CD4-positive, alpha-beta T cell (primary cell): ENCODE results near the gene DYNC1LI1. TPM values are rescaled to one million over a fixed set of nuclear protein-coding genes. Genes with fewer than 3 reads are reported as not detected.

ENCODE experiments used
- ATAC-seq: fragments of 200-7000 bp; cut with Tn5 transposase; one replicate; pipeline ENCODE4 v1.10.0; 2022; ENCODE audit warnings: mild to moderate bottlenecking; ENCODE audit not compliant: poor library complexity
- CTCF ChIA-PET: fragments of 350-600 bp; sonication (Branson Sonifier 250); formaldehyde crosslinking; loops from one replicate; lab custom pipeline; 2021; ENCODE audit warnings: antibody characterized with exemption, inconsistent platforms; lab: Charles Lee
- POLR2A ChIA-PET: fragments of 350-600 bp; sonication (Branson Sonifier 250); formaldehyde crosslinking; loops from one replicate; lab custom pipeline; 2021; ENCODE audit warnings: antibody characterized with exemption, inconsistent platforms; lab: Charles Lee
- DNase-seq, 14 experiments: peaks; one replicate each; pipeline ENCODE4 v3.0.0-alpha.2; 2013 to 2020; ENCODE audit warnings: mixed read lengths in 2 of 14
- H3K27ac ChIP-seq, 2 donors: one replicate each; pipeline versions ENCODE4 v1.5.1 to v1.7.0; 2013; ENCODE audit warnings: low read length in 2 of 2, low read depth in 1 of 2, mild to moderate bottlenecking in 1 of 2
- H3K27me3 ChIP-seq, 2 experiments: 1 replicate in 1 of 2; 2 replicates in 1 of 2; pipeline versions ENCODE4 v1.6.1 to v1.7.0; 2013; ENCODE audit warnings: low read length in 2 of 2, control low read depth in 1 of 2, mild to moderate bottlenecking in 1 of 2, moderate library complexity in 1 of 2; ENCODE audit not compliant: insufficient read depth in 2 of 2, control insufficient read depth in 1 of 2
- H3K36me3 ChIP-seq: one replicate; pipeline ENCODE4 v1.6.1; 2013; ENCODE audit warnings: low read length, control low read depth; ENCODE audit not compliant: insufficient read depth
- H3K4me1 ChIP-seq: one replicate; pipeline ENCODE4 v1.6.1; 2013; ENCODE audit warnings: low read length, control low read depth; ENCODE audit not compliant: insufficient read depth
- H3K4me3 ChIP-seq: one replicate; pipeline ENCODE4 v1.5.1; 2013; ENCODE audit warnings: mild to moderate bottlenecking, low read length, moderate library complexity
- H3K9me3 ChIP-seq, 2 experiments: 1 replicate in 1 of 2; 2 replicates in 1 of 2; pipeline versions ENCODE4 v1.6.1 to v1.7.0; 2013; ENCODE audit warnings: low read length in 2 of 2, mild to moderate bottlenecking in 2 of 2, control low read depth in 1 of 2, moderate library complexity in 1 of 2; ENCODE audit not compliant: control insufficient read depth in 1 of 2, insufficient read depth in 1 of 2
- H3K27ac Mint-ChIP-seq: one replicate; pipeline ENCODE4 v1.8.0; 2020; ENCODE audit warnings: mixed read lengths
- H3K27me3 Mint-ChIP-seq: one replicate; pipeline ENCODE4 v1.8.0; 2021; ENCODE audit warnings: mixed read lengths
- H3K36me3 Mint-ChIP-seq: one replicate; pipeline ENCODE4 v1.8.0; 2021; ENCODE audit warnings: low read depth, mixed read lengths
- H3K4me1 Mint-ChIP-seq: one replicate; pipeline ENCODE4 v1.8.0; 2021; ENCODE audit warnings: low read depth, mixed read lengths
- H3K4me3 Mint-ChIP-seq: one replicate; pipeline ENCODE4 v1.8.0; 2020; ENCODE audit warnings: mild to moderate bottlenecking, mixed read lengths
- H3K9me3 Mint-ChIP-seq: one replicate; pipeline ENCODE4 v1.8.0; 2020; ENCODE audit warnings: mixed read lengths
- intact Hi-C, 2 experiments: fragments of 100-400 bp; cut with DNase I in 1 of 2; cut with micrococcal nuclease in 1 of 2; formaldehyde crosslinking; loops; one replicate each; pipeline versions ENCODE4 v1.15.1 to v1.9.0; 2023 to 2025; cut with DNase I, micrococcal nuclease
- total RNA-seq, 174 experiments: library from RNA in 2 of 174; stranded (reverse) in 2 of 174; gene quantifications; one replicate each; pipeline ENCODE4 v1.2.3 and lab custom pipeline; 2021 to 2026
- TF ChIP-seq, protein P1 (sequence below): fragments of 200-600 bp; IDR thresholded peaks from one replicate; pipeline ENCODE4 v1.8.0; 2022; ENCODE audit warnings: antibody characterized with exemption, mild to moderate bottlenecking

The DYNC1LI1 gene
- total RNA-seq, 2 experiments from 2014 or later, result 28.1 to 28.3 TPM

DNA sequence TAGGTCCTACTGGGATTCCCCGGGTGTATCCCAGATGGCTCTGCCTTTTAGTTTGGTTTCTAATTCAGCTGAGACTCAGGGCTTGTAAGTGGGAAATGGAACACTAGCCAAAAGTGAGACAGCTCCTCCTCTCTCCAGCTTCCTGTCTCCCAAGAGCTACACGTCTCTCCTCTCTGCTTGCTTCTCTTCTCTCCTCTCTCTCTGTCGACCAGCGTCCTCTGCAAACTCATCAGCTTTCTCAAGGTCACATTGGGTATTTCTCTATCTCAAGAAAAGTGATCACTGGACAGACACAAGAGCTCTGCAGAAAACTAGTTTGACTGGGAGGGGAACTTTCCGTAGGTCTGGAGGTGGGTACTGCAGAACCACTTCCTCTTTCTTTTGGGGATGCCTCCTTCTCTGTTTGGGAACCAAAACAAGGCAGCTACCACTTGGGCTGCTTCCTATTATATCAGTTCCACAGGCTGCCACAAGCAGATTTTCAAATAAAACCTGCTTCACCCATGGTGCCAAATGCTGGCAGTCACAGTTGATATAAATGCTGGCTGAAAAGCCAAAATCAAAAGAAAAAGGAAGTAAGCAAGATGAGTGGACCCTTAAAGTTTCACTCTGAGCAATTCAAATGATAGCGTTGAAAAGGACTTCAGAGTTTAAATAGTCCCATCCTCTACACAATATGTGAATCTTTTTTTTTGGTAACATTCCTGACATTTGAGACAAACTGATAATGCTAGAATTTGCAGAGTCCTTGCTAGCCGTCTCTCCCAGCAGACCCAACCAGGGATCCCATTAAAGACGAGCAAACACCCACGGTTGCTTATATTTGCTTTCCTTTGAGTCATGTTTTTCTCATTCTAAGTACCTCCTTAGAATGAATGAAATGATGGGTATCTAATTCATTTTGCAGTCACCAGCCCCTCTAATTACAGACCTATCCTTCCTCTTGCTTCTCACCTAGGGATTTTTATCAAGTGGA lies 7.2 kb upstream of the DYNC1LI1 start:
- intact Hi-C loops, result loop anchor here in 1 of 2 experiments (10.0 kb wide), 1 partner anchor 63 kb away; no protein-coding TSS in a partner anchor

DNA sequence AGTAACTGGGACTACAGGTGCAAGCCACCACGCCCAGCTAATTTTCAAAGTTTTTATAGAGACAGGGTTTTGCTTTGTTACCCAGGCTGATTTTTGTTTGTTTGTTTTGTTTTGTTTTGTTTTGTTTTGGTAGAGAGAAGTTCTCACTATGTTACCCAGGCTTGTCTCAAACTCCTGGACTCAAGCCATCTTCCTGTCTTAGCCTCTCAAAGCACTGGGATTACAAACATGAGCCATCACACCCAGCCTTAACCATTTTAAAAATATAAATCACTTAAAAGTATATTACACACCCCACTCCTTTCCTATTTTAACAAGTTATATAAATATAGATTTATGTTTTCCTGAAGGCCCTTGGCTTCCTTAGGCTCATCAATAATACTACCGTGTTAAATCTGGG lies 6.5 kb upstream of the DYNC1LI1 start:
- intact Hi-C loops, result loop anchor here in 1 of 2 experiments (10.0 kb wide), 1 partner anchor 62 kb away; no protein-coding TSS in a partner anchor

More for the DNA sequence above, 7.2 kb upstream of the DYNC1LI1 start:
- H3K9me3 ChIP-seq, result no peaks in the 10 kb centered on the region
- DNase-seq, result peak in 4 of 14 experiments; percentile 5 to 35 (median 27)
- Mint-ChIP-seq H3K4me3 (no peak overlapping the region), H3K27ac (no peak overlapping the region), H3K36me3 (no peaks in the 10 kb centered on the region), H3K9me3 (no peaks in the 10 kb centered on the region), H3K4me1 (peaks cover 12% of the 10 kb centered on the region), H3K27me3 (no peaks in the 10 kb centered on the region)
- H3K4me1 ChIP-seq, result peaks cover 9% of the 10 kb centered on the region
- TF ChIP-seq, protein P1, sequence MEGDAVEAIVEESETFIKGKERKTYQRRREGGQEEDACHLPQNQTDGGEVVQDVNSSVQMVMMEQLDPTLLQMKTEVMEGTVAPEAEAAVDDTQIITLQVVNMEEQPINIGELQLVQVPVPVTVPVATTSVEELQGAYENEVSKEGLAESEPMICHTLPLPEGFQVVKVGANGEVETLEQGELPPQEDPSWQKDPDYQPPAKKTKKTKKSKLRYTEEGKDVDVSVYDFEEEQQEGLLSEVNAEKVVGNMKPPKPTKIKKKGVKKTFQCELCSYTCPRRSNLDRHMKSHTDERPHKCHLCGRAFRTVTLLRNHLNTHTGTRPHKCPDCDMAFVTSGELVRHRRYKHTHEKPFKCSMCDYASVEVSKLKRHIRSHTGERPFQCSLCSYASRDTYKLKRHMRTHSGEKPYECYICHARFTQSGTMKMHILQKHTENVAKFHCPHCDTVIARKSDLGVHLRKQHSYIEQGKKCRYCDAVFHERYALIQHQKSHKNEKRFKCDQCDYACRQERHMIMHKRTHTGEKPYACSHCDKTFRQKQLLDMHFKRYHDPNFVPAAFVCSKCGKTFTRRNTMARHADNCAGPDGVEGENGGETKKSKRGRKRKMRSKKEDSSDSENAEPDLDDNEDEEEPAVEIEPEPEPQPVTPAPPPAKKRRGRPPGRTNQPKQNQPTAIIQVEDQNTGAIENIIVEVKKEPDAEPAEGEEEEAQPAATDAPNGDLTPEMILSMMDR, result no peak
- no peaks in the 10 kb centered on the region for H3K27me3 ChIP-seq
- H3K4me3 ChIP-seq, result no peak overlapping the region
- ChIA-PET POLR2A (interaction anchor here (0.5 kb wide), 1 partner anchor 62 kb away, joined by 3 read pairs; no protein-coding TSS in a partner anchor), CTCF (no interaction called here)
- H3K27ac ChIP-seq, result no peak overlapping the region
- no peaks in the 10 kb centered on the region for H3K36me3 ChIP-seq
- peak; percentile 17 for ATAC-seq

DNA sequence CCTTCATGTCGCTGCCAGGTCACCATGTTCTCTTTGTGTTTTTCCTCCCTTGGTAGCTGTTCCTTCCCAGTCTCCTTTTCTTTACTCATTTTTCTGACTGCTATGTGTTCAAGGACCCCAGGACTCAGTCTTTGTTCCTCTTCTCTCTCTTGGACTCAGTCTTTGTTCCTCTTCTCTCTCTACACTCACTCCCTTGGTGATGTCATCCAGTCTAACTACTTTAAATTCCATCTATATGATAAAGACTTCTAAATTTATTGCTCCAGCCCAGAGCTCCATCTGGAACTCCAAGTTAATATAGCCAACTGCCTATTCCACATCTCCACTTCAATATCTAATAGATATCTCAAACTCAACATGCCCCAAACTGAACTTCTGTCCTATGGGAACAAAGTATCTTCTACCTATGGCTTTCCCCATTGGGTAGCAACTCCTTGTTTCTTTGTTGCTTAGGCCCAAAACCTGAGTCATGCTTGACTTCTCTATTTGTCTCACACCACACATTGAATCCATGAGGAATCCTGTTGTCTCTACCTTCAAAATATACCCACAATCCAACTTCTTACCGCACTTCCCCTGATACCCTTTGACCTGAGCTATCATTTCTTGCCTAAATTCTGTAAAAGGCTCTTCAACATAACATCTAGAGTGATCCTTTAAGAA lies 4.9 kb upstream of the DYNC1LI1 start:
- CTCF ChIA-PET, result no interaction called here
- ATAC-seq (no peak), DNase-seq (peak in 2 of 14 experiments; percentile 24 to 27)
- no peaks in the 10 kb centered on the region for H3K36me3 ChIP-seq
- H3K27me3 ChIP-seq, result no peaks in the 10 kb centered on the region
- H3K4me3 Mint-ChIP-seq, result no peak overlapping the region
- peaks cover 18% of the 10 kb centered on the region for H3K4me1 Mint-ChIP-seq
- H3K4me1 ChIP-seq, result peaks cover 16% of the 10 kb centered on the region
- no peaks in the 10 kb centered on the region for H3K9me3 Mint-ChIP-seq
- H3K9me3 ChIP-seq, result no peaks in the 10 kb centered on the region
- TF ChIP-seq, protein P1, result no peak
- no peak overlapping the region for H3K4me3 ChIP-seq
- POLR2A ChIA-PET, result no interaction called here
- intact Hi-C loops, result loop anchor here in 1 of 2 experiments (10.0 kb wide), 1 partner anchor 61 kb away; no protein-coding TSS in a partner anchor
- H3K27ac Mint-ChIP-seq, result no peak overlapping the region
- H3K36me3 Mint-ChIP-seq, result no peaks in the 10 kb centered on the region
- H3K27ac ChIP-seq, result no peak overlapping the region
- H3K27me3 Mint-ChIP-seq, result no peaks in the 10 kb centered on the region

More for the DNA sequence above, 6.5 kb upstream of the DYNC1LI1 start:
- CTCF ChIA-PET, result interaction anchor here (1.0 kb wide), 1 partner anchor 105 kb away, joined by 3 read pairs; no protein-coding TSS in a partner anchor
- no peaks in the 10 kb centered on the region for H3K9me3 Mint-ChIP-seq
- no peak overlapping the region for H3K27ac Mint-ChIP-seq
- no peak overlapping the region for H3K4me3 Mint-ChIP-seq
- peaks cover 12% of the 10 kb centered on the region for H3K4me1 Mint-ChIP-seq
- DNase-seq (no peak), ATAC-seq (no peak)
- H3K27ac ChIP-seq, result no peak overlapping the region
- no peak overlapping the region for H3K4me3 ChIP-seq
- POLR2A ChIA-PET, result interaction anchor here (0.5 kb wide), 1 partner anchor 61 kb away, joined by 3 read pairs; no protein-coding TSS in a partner anchor
- TF ChIP-seq, protein P1, result no peak
- no peaks in the 10 kb centered on the region for H3K36me3 ChIP-seq
- H3K27me3 ChIP-seq, result no peaks in the 10 kb centered on the region
- no peaks in the 10 kb centered on the region for H3K36me3 Mint-ChIP-seq
- no peaks in the 10 kb centered on the region for H3K9me3 ChIP-seq
- no peaks in the 10 kb centered on the region for H3K27me3 Mint-ChIP-seq
- H3K4me1 ChIP-seq, result peaks cover 9% of the 10 kb centered on the region
